ENCODE measurements around the gene KAZN.
A peak's percentile ranks its signal among the peaks of the same experiment; 100 is the strongest.

The KAZN gene

GRCh38 chr1:14844923-14845617 lies 246.6 kb downstream of the KAZN start:
- no peak for TF ChIP-seq CTCF (IDR thresholded peaks at IDR 0.05; ENCODE audit: low read depth, low read length, missing control alignments)
- H3K4me3 ChIP-seq (ENCODE audit: low read depth, low read length) = no peak overlapping the region
- DNase-seq (ENCODE audit: low read depth) = no peak

GRCh38 chr1:14845851-14846250 lies 247.4 kb downstream of the KAZN start:
- H3K4me3 ChIP-seq (ENCODE audit: low read depth, low read length) = no peak overlapping the region
- TF ChIP-seq CTCF (IDR thresholded peaks at IDR 0.05; ENCODE audit: low read depth, low read length, missing control alignments) = no peak
- no peak for DNase-seq (ENCODE audit: low read depth)

- no peak for TF ChIP-seq CTCF (IDR thresholded peaks at IDR 0.05; ENCODE audit: low read depth, low read length, missing control alignments)
- no peak overlapping the region for H3K4me3 ChIP-seq (ENCODE audit: low read depth, low read length)
- no peak for DNase-seq (ENCODE audit: low read depth)
Observed at GRCh38 chr1:14846688-14847087, 248.2 kb downstream of the KAZN start.

GRCh38 chr1:14848203-14848602 lies 249.7 kb downstream of the KAZN start:
- H3K4me3 ChIP-seq (ENCODE audit: low read depth, low read length) = no peak overlapping the region
- DNase-seq (ENCODE audit: low read depth) = no peak
- no peak for TF ChIP-seq CTCF (IDR thresholded peaks at IDR 0.05; ENCODE audit: low read depth, low read length, missing control alignments)

- no peak for TF ChIP-seq CTCF (IDR thresholded peaks at IDR 0.05; ENCODE audit: low read depth, low read length, missing control alignments)
- H3K4me3 ChIP-seq (ENCODE audit: low read depth, low read length) = no peak overlapping the region
- DNase-seq (ENCODE audit: low read depth) = no peak
Observed at GRCh38 chr1:14848625-14849024, 250.1 kb downstream of the KAZN start.

- TF ChIP-seq CTCF (IDR thresholded peaks at IDR 0.05; ENCODE audit: low read depth, low read length, missing control alignments) = no peak
- DNase-seq (ENCODE audit: low read depth) = no peak
- H3K4me3 ChIP-seq (ENCODE audit: low read depth, low read length) = no peak overlapping the region
Observed at GRCh38 chr1:14849038-14849437, 250.6 kb downstream of the KAZN start.

- no peak overlapping the region for H3K4me3 ChIP-seq (ENCODE audit: low read depth, low read length)
- TF ChIP-seq CTCF (IDR thresholded peaks at IDR 0.05; ENCODE audit: low read depth, low read length, missing control alignments) = peak; percentile 24
- no peak for DNase-seq (ENCODE audit: low read depth)
Observed at GRCh38 chr1:14850563-14850962, 252.1 kb downstream of the KAZN start.

Measured in GM12864 (cell line).